HG03520 (cell line): ENCODE data around the gene CACNG3.
"Not testable (repeated sequence)": the region's sequence is repeated elsewhere in the genome, so short reads cannot be mapped to it uniquely, and the experiment has no call there.

Source experiments
- ATAC-seq: cut with Tn5 transposase; IDR thresholded peaks from one replicate; pipeline ENCODE4 v1.9.1; 2021; ENCODE audit warnings: mild to moderate bottlenecking, moderate library complexity; ENCODE audit not compliant: unreplicated experiment

CACNG3 gene

GRCh38 chr16:24275413-24275812 is 19.3 kb downstream of the CACNG3 start:
- ATAC-seq = no peak

- ATAC-seq = no peak
Measured at GRCh38 chr16:24279982-24280515, 23.9 kb downstream of the CACNG3 start.

GRCh38 chr16:24281466-24281865 is 25.3 kb downstream of the CACNG3 start:
- no peak for ATAC-seq

GRCh38 chr16:24282141-24282540 is 26.0 kb downstream of the CACNG3 start:
- no peak for ATAC-seq

GRCh38 chr16:24286741-24287405 is 30.7 kb downstream of the CACNG3 start:
- ATAC-seq = no peak

GRCh38 chr16:24288516-24288915 is 32.4 kb downstream of the CACNG3 start:
- ATAC-seq = no peak

- no peak for ATAC-seq
Measured at GRCh38 chr16:24289166-24289700, 33.1 kb downstream of the CACNG3 start.

- no peak for ATAC-seq
Measured at GRCh38 chr16:24291932-24292331, 35.8 kb downstream of the CACNG3 start.

GRCh38 chr16:24294131-24294530 is 38.0 kb downstream of the CACNG3 start:
- ATAC-seq = no peak

- no peak for ATAC-seq
Measured at GRCh38 chr16:24297375-24297774, 41.2 kb downstream of the CACNG3 start.

- ATAC-seq = no peak
Measured at GRCh38 chr16:24298548-24299167, 42.5 kb downstream of the CACNG3 start.

GRCh38 chr16:24300750-24301149 is 44.6 kb downstream of the CACNG3 start:
- ATAC-seq = not testable (repeated sequence)

- no peak for ATAC-seq
Measured at GRCh38 chr16:24302636-24303035, 46.5 kb downstream of the CACNG3 start.

- ATAC-seq = no peak
Measured at GRCh38 chr16:24308200-24308599, 52.1 kb downstream of the CACNG3 start.

GRCh38 chr16:24309258-24310142 is 53.4 kb downstream of the CACNG3 start:
- no peak for ATAC-seq

- no peak for ATAC-seq
Measured at GRCh38 chr16:24315343-24315742, 59.2 kb downstream of the CACNG3 start.

GRCh38 chr16:24318680-24319079 is 62.5 kb downstream of the CACNG3 start:
- no peak for ATAC-seq

- ATAC-seq = no peak
Measured at GRCh38 chr16:24319126-24319814, 63.1 kb downstream of the CACNG3 start.

GRCh38 chr16:24322106-24322505 is 66.0 kb downstream of the CACNG3 start:
- no peak for ATAC-seq

- ATAC-seq = no peak
Measured at GRCh38 chr16:24324421-24324820, 68.3 kb downstream of the CACNG3 start.
